Brain microvascular endothelial cell (primary cell): ENCODE results near the gene SP7.

Source experiments
- DNase-seq: peaks from one replicate; pipeline ENCODE4 v3.0.0-alpha.2; 2020
- H3K27ac ChIP-seq: fragments of 250-450 bp; sonication (Bioruptor Pico); 2 replicates; pipeline ENCODE4 v1.5.1; 2020; ENCODE audit warnings: mild to moderate bottlenecking, moderate library complexity
- H3K27me3 ChIP-seq: fragments of 250-450 bp; sonication (Bioruptor Pico); replicated peaks from 2 replicates; pipeline ENCODE4 v1.5.1; 2020; ENCODE audit warnings: mild to moderate bottlenecking
- H3K36me3 ChIP-seq: fragments of 250-450 bp; sonication (Bioruptor Pico); replicated peaks from 2 replicates; pipeline ENCODE4 v1.5.1; 2020; ENCODE audit warnings: mild to moderate bottlenecking
- H3K4me3 ChIP-seq: 2 replicates; pipeline ENCODE4 v1.5.1; 2011; ENCODE audit warnings: low read depth, mild to moderate bottlenecking, control low read depth, low read length, moderate library complexity
- CTCF ChIP-seq: IDR thresholded peaks from 2 replicates; pipeline ENCODE4 v1.5.1; 2011; ENCODE audit warnings: low read depth, mild to moderate bottlenecking, moderate library complexity, low read length, control low read depth, inconsistent platforms; ENCODE audit errors: missing control alignments
- in situ Hi-C: cut with HindIII; loops from 2 replicates; pipeline ENCODE4 v1.10.0; 2017; ENCODE audit warnings: low sequenced_read_pairs, low pct_ligation_motif_present

The SP7 gene

GRCh38 chr12:53343969-53344368, 7.8 kb upstream of the SP7 start:
- no peak for DNase-seq
- TF ChIP-seq CTCF, result no peak
- no peaks in the 10 kb centered on the region for H3K27me3 ChIP-seq
- no peaks in the 10 kb centered on the region for H3K36me3 ChIP-seq
- H3K4me3 ChIP-seq, result no peak overlapping the region
- H3K27ac ChIP-seq, result no peak overlapping the region
- in situ Hi-C loops, result no loop called here

DNA sequence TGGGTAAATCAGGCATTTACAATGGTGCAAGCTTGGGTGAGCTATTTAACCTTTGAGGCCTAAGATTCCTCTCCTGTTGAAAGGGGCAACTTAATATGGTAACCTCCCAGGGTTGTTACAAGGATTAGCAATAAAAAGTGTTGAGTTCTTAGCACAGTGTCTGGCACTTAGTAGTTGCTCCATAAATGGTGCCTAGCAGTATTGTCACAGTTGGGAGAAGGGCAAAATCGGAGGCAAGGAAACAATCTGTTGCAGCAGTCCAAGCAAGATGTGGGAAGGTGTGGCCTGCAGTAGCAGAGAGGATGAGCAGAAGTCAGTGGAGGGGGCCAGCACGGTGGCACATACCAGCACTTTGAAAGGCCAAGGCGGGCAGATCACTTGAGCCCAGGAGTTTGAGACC, 7.3 kb upstream of the SP7 start:
- no peak for DNase-seq
- H3K36me3 ChIP-seq, result no peaks in the 10 kb centered on the region
- in situ Hi-C loops, result no loop called here
- H3K27me3 ChIP-seq, result peaks cover 3% of the 10 kb centered on the region
- TF ChIP-seq CTCF, result no peak
- H3K4me3 ChIP-seq, result no peak overlapping the region
- H3K27ac ChIP-seq, result no peak overlapping the region

DNA sequence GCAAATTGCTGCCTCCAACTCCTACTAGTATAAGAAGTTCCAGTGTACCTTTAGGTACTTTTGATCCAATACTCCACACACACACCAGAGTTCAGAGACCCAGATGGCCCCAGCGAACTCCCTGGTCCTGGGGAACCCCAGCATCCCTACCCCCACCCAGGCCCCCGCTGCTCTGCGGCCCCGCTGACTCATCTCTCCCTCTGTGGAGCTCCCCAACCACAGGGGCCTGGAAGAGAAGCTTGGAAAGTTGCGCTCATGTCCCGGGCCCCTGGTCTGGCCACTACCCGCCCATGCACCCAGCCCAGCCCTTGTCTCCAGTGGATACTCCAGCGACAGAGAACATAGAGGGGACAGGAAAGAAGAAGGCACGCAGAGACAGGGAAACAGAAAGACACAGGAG, 4.2 kb upstream of the SP7 start:
- TF ChIP-seq CTCF, result no peak
- H3K27me3 ChIP-seq, result peaks cover 25% of the 10 kb centered on the region
- DNase-seq, result no peak
- no peak overlapping the region for H3K4me3 ChIP-seq
- H3K36me3 ChIP-seq, result no peaks in the 10 kb centered on the region
- no peak overlapping the region for H3K27ac ChIP-seq
- in situ Hi-C loops, result no loop called here

GRCh38 chr12:53338916-53339315, 2.8 kb upstream of the SP7 start:
- H3K4me3 ChIP-seq, result no peak overlapping the region
- no peak for DNase-seq

GRCh38 chr12:53338017-53338416, 1.9 kb upstream of the SP7 start:
- no peak overlapping the region for H3K4me3 ChIP-seq
- H3K36me3 ChIP-seq, result no peaks in the 10 kb centered on the region
- in situ Hi-C loops, result no loop called here
- no peak overlapping the region for H3K27ac ChIP-seq
- no peak for DNase-seq
- H3K27me3 ChIP-seq, result peaks cover 25% of the 10 kb centered on the region
- TF ChIP-seq CTCF, result no peak

More at GRCh38 chr12:53338916-53339315, 2.8 kb upstream of the SP7 start:
- no peak for TF ChIP-seq CTCF
- no peaks in the 10 kb centered on the region for H3K36me3 ChIP-seq
- in situ Hi-C loops, result no loop called here
- H3K27me3 ChIP-seq, result peaks cover 25% of the 10 kb centered on the region
- no peak overlapping the region for H3K27ac ChIP-seq

DNA sequence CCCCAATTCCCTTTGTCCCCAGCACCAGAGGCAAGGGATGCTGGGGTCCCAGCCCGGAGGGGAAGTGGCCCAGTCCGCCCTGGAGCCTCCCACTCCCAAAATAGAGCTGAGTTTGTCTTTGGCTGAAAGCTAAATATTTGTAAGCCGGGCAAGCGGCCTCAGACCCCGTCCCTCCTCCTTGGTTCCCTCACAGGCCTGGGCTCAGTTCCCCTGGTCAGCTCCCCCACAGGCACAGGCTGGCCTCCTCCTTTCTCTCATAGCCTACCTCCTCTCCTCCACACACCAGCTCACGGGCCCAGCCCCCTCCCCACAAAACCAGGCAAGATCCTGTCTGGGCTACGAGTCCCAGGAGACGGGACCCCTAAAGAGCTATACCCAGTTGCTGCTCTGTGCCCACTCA, 1.3 kb downstream of the SP7 start:
- in situ Hi-C loops, result no loop called here
- H3K4me3 ChIP-seq, result no peak overlapping the region
- H3K27me3 ChIP-seq, result peaks cover 32% of the 10 kb centered on the region
- H3K36me3 ChIP-seq, result no peaks in the 10 kb centered on the region
- TF ChIP-seq CTCF, result no peak
- DNase-seq, result no peak
- no peak overlapping the region for H3K27ac ChIP-seq
